GM12892 (cell line): ENCODE data around the gene RNU6-9.

ENCODE experiments used
- POLR2A ChIP-seq: IDR thresholded peaks from 2 replicates; pipeline ENCODE4 v1.6.1; 2011; ENCODE audit warnings: low read depth, low read length, control low read depth
- POLR2AphosphoS5 ChIP-seq: IDR thresholded peaks from 2 replicates; pipeline ENCODE4 v1.6.1; 2011; ENCODE audit warnings: low read depth, low read length, control low read depth
- TAF1 ChIP-seq: IDR thresholded peaks from 2 replicates; pipeline ENCODE4 v1.6.1; 2011; ENCODE audit warnings: low read depth, mild to moderate bottlenecking, control low read depth, low read length, borderline replicate concordance

DNA sequence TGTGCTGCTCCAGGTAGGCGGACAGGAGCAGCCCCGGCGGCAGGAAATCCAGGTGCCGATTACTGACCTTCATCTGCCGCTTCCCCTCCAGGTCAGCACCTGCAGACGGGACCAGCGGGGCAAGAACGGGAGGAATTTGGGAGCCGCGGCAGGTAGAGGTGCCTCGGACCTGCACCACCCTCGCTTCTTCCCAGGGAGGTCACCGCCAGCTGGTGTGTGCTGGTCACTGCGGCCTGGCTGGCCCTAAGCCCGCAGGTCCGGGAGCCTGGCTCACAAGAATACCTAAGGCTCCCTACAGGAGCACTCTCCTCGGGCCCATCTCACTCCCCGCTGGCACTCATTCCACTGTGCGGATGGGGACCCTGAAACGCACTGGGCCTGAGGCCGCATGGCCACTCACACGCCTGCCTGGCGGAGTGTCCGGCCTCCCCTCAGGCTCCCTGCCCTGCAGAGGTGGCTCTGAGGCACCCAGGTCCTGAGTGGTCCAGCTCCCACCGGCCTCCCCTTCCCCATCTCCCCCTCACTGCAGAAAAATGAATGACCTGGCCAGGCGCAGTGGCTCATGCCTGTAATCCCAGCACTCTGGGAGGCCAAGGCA is 4.3 kb downstream of the RNU6-9 start:
- TF ChIP-seq TAF1: no peak
- TF ChIP-seq POLR2A: no peak
- TF ChIP-seq POLR2AphosphoS5: no peak
